Kidney epithelial cell (primary cell): Measurements from ENCODE around the gene APOB. TPM values are rescaled to one million over a fixed set of nuclear protein-coding genes. Genes with fewer than 3 reads are reported as not detected.

Source experiments
- DNase-seq: peaks from one replicate; pipeline ENCODE4 v3.0.0-alpha.2; 2010; ENCODE audit warnings: low read depth
- H3K27me3 ChIP-seq: 2 replicates; pipeline ENCODE4 v1.6.0; 2011; ENCODE audit warnings: low read length; ENCODE audit not compliant: control insufficient read depth, insufficient read depth
- H3K36me3 ChIP-seq: 2 replicates; pipeline ENCODE4 v1.5.1; 2011; ENCODE audit warnings: low read length; ENCODE audit not compliant: control insufficient read depth, insufficient read depth
- H3K4me3 ChIP-seq: 2 replicates; pipeline ENCODE4 v1.5.1; 2011; ENCODE audit warnings: low read depth, mild to moderate bottlenecking, control low read depth, low read length
- total RNA-seq: library from RNA; depleted of rRNA; stranded (reverse); fragments of >200 nt; gene quantifications from 2 replicates; pipeline ENCODE4 v1.2.3, GENCODE V29; 2015
- TF ChIP-seq, protein P1 (sequence below): IDR thresholded peaks from 2 replicates; pipeline ENCODE4 v1.5.1; 2011; ENCODE audit warnings: mild to moderate bottlenecking, moderate library complexity, low read length, control low read depth, inconsistent platforms; ENCODE audit not compliant: insufficient read depth, poor library complexity, severe bottlenecking

APOB gene
- total RNA-seq, 1 donor from 2014 or later = not detected

DNA sequence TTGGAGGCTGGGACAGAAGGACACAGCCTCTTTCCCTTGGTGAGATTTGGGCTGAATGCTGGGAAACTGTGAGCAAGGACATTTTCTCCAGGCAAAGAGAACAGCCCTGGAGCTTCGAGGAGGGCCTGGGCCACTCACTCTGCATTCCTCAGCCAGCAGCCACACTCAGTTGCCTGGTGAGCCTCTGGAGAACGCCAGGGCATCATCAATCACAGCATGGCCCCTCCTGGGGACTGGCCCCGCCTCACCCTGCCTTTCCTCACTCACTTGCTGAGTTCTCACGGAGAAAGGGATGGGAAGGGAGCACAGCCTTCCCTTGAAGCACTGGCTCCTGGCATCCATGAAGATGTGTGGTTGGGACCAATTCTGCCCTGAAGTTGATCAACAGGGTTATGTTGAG lies 55.0 kb downstream of the APOB start:
- DNase-seq = no peak
- H3K4me3 ChIP-seq = no peak overlapping the region
- no peaks in the 10 kb centered on the region for H3K27me3 ChIP-seq
- no peaks in the 10 kb centered on the region for H3K36me3 ChIP-seq
- TF ChIP-seq, protein P1, sequence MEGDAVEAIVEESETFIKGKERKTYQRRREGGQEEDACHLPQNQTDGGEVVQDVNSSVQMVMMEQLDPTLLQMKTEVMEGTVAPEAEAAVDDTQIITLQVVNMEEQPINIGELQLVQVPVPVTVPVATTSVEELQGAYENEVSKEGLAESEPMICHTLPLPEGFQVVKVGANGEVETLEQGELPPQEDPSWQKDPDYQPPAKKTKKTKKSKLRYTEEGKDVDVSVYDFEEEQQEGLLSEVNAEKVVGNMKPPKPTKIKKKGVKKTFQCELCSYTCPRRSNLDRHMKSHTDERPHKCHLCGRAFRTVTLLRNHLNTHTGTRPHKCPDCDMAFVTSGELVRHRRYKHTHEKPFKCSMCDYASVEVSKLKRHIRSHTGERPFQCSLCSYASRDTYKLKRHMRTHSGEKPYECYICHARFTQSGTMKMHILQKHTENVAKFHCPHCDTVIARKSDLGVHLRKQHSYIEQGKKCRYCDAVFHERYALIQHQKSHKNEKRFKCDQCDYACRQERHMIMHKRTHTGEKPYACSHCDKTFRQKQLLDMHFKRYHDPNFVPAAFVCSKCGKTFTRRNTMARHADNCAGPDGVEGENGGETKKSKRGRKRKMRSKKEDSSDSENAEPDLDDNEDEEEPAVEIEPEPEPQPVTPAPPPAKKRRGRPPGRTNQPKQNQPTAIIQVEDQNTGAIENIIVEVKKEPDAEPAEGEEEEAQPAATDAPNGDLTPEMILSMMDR = no peak

DNA sequence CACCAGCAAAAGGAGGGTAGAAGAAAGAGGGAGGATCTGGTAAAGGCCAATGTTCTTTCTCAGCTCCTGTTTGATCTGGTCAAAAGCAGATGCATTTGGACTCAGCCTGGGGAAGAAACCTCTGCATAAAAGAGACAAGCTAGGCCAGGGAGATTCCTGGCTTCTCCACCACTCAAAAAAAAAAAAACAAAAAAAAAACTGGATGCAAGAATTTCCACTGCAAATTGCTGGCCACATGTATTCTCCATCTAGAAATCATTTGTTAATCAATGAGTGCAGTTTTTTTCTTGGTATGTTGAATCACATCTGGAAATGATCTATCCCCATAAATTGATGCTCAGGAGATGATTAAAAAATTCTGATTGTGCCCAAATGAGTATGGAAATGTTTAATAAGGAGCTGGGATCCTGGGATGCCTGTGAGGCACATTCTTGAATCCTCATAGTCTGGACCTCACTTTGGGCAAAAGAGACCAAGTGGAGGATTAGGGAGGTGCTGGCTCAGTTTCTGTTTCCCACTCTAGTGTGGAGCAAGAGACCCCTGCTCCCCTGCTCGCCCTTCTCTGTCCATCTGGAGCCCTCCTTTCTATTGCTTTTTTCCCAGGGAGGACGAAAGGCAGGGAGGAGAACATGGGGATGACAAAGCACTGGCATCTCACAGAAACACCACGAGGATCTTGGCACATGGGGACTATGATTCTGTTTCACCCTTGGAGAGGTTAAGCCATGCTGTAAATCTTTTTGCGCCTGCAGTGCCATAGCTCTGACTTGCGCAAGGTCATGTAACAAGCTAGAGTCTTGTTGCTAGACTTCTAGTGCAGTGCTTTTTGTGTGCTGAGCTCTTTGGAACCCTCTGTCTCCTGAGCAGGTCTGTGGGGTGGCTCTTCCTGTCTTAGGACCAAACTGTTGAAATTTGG lies 57.6 kb downstream of the APOB start:
- TF ChIP-seq, protein P1 = no peak
- Histone ChIP-seq H3K36me3 (no peaks in the 10 kb centered on the region), H3K27me3 (no peaks in the 10 kb centered on the region), H3K4me3 (no peak overlapping the region)
- DNase-seq = no peak

DNA sequence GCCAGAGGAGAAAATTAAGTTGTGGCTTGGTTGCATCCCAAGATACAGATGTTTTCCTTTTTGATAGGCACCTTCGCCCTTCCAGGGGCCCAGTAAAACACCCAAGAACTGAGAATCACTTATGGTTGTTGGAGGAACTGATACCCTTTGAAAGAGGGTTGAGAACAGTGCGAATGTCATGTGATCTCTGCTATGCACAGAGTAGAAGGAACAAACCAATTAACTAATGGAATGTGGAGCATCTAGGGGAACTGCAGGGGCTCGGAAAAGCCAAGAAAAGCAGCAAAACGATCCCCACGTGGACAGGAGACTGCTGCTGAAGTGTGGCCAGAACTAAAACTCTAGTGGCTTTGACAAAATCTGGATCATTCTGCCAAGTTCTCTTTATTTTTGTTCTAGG lies 58.8 kb downstream of the APOB start:
- H3K27me3 ChIP-seq = no peaks in the 10 kb centered on the region
- DNase-seq = no peak
- TF ChIP-seq, protein P1 = no peak
- no peak overlapping the region for H3K4me3 ChIP-seq
- H3K36me3 ChIP-seq = no peaks in the 10 kb centered on the region

GRCh38 chr2:20984408-20984807 lies 59.5 kb downstream of the APOB start:
- Histone ChIP-seq H3K4me3 (no peak overlapping the region), H3K27me3 (no peaks in the 10 kb centered on the region), H3K36me3 (no peaks in the 10 kb centered on the region)
- no peak for DNase-seq
- TF ChIP-seq, protein P1 = no peak

DNA sequence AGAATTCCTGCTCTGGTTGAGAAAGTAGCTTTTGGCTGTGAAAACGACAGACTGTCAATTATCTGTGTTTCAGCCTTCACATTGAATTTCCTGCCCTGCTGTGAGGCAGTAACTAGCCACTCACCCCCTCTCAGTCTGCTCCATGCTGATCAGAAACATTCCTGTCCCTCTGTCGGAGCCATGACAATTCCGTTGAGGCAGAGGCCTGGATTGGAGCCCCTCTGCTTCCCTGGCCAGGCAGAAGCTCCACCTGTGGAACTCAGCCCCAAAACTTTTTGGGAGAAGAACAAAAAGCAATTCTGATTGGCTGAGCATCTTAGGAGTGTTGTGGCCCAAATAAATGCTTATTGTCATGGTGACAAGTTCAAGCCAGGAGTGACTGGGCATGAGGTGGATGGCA lies 60.0 kb downstream of the APOB start:
- no peak for DNase-seq
- Histone ChIP-seq H3K4me3 (no peak overlapping the region), H3K36me3 (no peaks in the 10 kb centered on the region), H3K27me3 (no peaks in the 10 kb centered on the region)
- TF ChIP-seq, protein P1 = no peak

- no peak for DNase-seq
- TF ChIP-seq, protein P1 = no peak
- Histone ChIP-seq H3K27me3 (no peaks in the 10 kb centered on the region), H3K4me3 (no peak overlapping the region), H3K36me3 (no peaks in the 10 kb centered on the region)
Observed at GRCh38 chr2:20982861-20983260, 61.0 kb downstream of the APOB start.
